Cardiac fibroblast (primary cell): ENCODE data around the gene PIAS4.
A peak's percentile ranks its signal among the peaks of the same experiment; 100 is the strongest.

Experiments used
- DNase-seq, 2 donors: peaks; one replicate each; pipeline versions ENCODE4 v3.0.0 to v3.0.0-alpha.2; 2010; ENCODE audit warnings: low read depth in 2 of 2
- H3K4me3 ChIP-seq, 2 donors: replicated peaks in 1 of 2; 1 replicate in 1 of 2; 2 replicates in 1 of 2; pipeline ENCODE4 v1.5.1; 2011; ENCODE audit warnings: low read depth in 2 of 2, low read length in 2 of 2, mild to moderate bottlenecking in 2 of 2, moderate library complexity in 1 of 2
- CTCF ChIP-seq: IDR thresholded peaks from one replicate; pipeline ENCODE4 v1.5.1; 2011; ENCODE audit warnings: low read depth, mild to moderate bottlenecking, low read length, inconsistent platforms

The PIAS4 gene

GRCh38 chr19:4007021-4007835, at the start of gene PIAS4:
Gene PIAS4, plus strand, starts transcription at chr19:4007736. Its CDS starts 25 bp downstream, at chr19:4007761.
- no peak for TF ChIP-seq CTCF
- peak within 1 kb of the TSS; percentile 88 to 96 for H3K4me3 ChIP-seq
- DNase-seq, result peak; percentile 91 to 96

- no peak for DNase-seq
- TF ChIP-seq CTCF, result no peak
- H3K4me3 ChIP-seq, result no peak overlapping the region
These were observed 48.4 kb upstream of the PIAS4 start for GRCh38 chr19:3958836-3959765.

DNA sequence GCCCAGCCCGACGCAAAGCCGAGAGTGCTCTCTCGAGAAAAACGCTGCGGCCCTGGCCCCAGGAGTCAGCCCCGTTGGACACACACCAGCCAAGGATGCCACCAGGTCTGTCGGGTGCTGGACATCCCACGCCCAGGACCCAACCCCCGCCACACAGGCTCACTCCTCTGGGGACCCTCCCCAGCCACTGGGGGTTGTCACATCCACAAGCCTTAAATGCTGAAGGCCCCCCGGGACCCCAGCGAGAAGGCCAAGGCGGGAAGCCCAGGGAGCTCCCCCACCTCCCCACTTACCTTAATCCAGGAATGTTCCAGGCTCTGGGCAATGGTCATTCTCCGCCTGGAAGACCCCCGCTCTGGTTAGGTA, 47.8 kb upstream of the PIAS4 start:
- H3K4me3 ChIP-seq, result no peak overlapping the region
- DNase-seq, result no peak
- TF ChIP-seq CTCF, result no peak

DNA sequence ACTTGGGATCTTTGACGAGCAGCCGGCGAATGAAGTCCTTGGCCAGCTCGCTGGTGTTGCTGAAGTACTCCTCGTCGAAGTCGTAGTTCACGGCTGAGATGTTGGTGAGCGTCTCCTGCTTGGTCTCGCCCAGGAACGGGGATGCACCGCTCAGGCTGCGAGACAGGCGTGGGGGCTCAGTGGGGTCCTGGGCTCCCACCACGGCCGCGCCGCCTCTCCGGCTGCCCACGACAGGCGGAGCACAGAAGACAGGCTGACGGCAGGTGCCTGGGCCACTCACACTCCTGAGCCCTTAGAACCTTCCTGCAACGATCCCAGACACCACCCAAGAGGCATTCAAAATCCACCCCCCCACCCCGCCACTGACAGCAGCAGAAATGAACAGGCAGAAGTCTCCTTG, 46.5 kb upstream of the PIAS4 start:
- no peak for TF ChIP-seq CTCF
- DNase-seq, result no peak
- no peak overlapping the region for H3K4me3 ChIP-seq

- DNase-seq, result no peak
- no peak for TF ChIP-seq CTCF
- no peak overlapping the region for H3K4me3 ChIP-seq
These were observed 43.9 kb upstream of the PIAS4 start for GRCh38 chr19:3963458-3964255.
